Epithelial cell of proximal tubule (primary cell): Measurements from ENCODE around the gene ZC3H12D. TPM values are rescaled to one million over a fixed set of nuclear protein-coding genes. Genes with fewer than 3 reads are reported as not detected.
"Not testable (repeated sequence)": the region's sequence is repeated elsewhere in the genome, so short reads cannot be mapped to it uniquely, and the experiment has no call there.

Source experiments
- DNase-seq: peaks from one replicate; pipeline ENCODE4 v3.0.0-alpha.2; 2011; ENCODE audit warnings: low read depth
- H3K4me3 ChIP-seq: 2 replicates; pipeline ENCODE4 v1.5.1; 2011; ENCODE audit warnings: low read depth, mild to moderate bottlenecking, low read length
- CTCF ChIP-seq: conservative IDR thresholded peaks from 2 replicates; pipeline ENCODE4 v1.5.1; 2012; ENCODE audit warnings: low read depth, mild to moderate bottlenecking, low read length
- total RNA-seq: library from RNA; depleted of rRNA; stranded (reverse); fragments of >200 nt; gene quantifications from 2 replicates; pipeline ENCODE4 v1.2.3, GENCODE V29; 2015

ZC3H12D gene
- total RNA-seq, 1 donor from 2014 or later: 0.17 TPM

GRCh38 chr6:149467265-149467664 is 17.5 kb downstream of the ZC3H12D start:
- DNase-seq: no peak
- TF ChIP-seq CTCF: no peak
- H3K4me3 ChIP-seq: no peak overlapping the region

- TF ChIP-seq CTCF: no peak
These were observed 20.4 kb downstream of the ZC3H12D start for GRCh38 chr6:149464411-149464810.

GRCh38 chr6:149463781-149464180 is 21.0 kb downstream of the ZC3H12D start:
- H3K4me3 ChIP-seq: no peak overlapping the region
- DNase-seq: no peak
- TF ChIP-seq CTCF: no peak

More at GRCh38 chr6:149464411-149464810, 20.4 kb downstream of the ZC3H12D start:
- no peak overlapping the region for H3K4me3 ChIP-seq
- DNase-seq: no peak

GRCh38 chr6:149462712-149463111 is 22.1 kb downstream of the ZC3H12D start:
- DNase-seq: not testable (repeated sequence)

GRCh38 chr6:149461670-149462069 is 23.1 kb downstream of the ZC3H12D start:
- DNase-seq: no peak
- no peak overlapping the region for H3K4me3 ChIP-seq
- no peak for TF ChIP-seq CTCF

More at GRCh38 chr6:149462712-149463111, 22.1 kb downstream of the ZC3H12D start:
- not testable (repeated sequence) for H3K4me3 ChIP-seq

GRCh38 chr6:149460249-149460648 is 24.6 kb downstream of the ZC3H12D start:
- DNase-seq, H3K4me3 ChIP-seq: not testable (repeated sequence)

- no peak for TF ChIP-seq CTCF
- H3K4me3 ChIP-seq: no peak overlapping the region
- DNase-seq: no peak
These were observed 25.1 kb downstream of the ZC3H12D start for GRCh38 chr6:149459761-149460160.

- no peak for DNase-seq
- TF ChIP-seq CTCF: no peak
- H3K4me3 ChIP-seq: no peak overlapping the region
These were observed 26.0 kb downstream of the ZC3H12D start for GRCh38 chr6:149458806-149459205.
